CD4-positive, alpha-beta T cell treated with Interleukin-2 at 100 ng/mL for 4 hours (primary cell): ENCODE results near the gene MROH7.

ENCODE experiments used
- DNase-seq: peaks from one replicate; pipeline ENCODE4 v3.0.0-alpha.2; 2020; ENCODE audit warnings: low spot score

MROH7 gene

GRCh38 chr1:54698346-54698745, 56.8 kb downstream of the MROH7 start:
- DNase-seq = no peak

GRCh38 chr1:54699936-54700525, 58.4 kb downstream of the MROH7 start:
- DNase-seq = no peak

- DNase-seq = no peak
Measured at GRCh38 chr1:54701066-54701465, 59.5 kb downstream of the MROH7 start.

- no peak for DNase-seq
Measured at GRCh38 chr1:54701996-54702395, 60.4 kb downstream of the MROH7 start.

- DNase-seq = no peak
Measured at GRCh38 chr1:54703471-54703870, 61.9 kb downstream of the MROH7 start.

GRCh38 chr1:54705153-54705552, 63.6 kb downstream of the MROH7 start:
- DNase-seq = no peak

GRCh38 chr1:54706419-54706818, 64.8 kb downstream of the MROH7 start:
- DNase-seq = no peak

- no peak for DNase-seq
Measured at GRCh38 chr1:54708385-54708784, 66.8 kb downstream of the MROH7 start.

- no peak for DNase-seq
Measured at GRCh38 chr1:54709547-54710292, 68.1 kb downstream of the MROH7 start.

- no peak for DNase-seq
Measured at GRCh38 chr1:54710434-54710833, 68.8 kb downstream of the MROH7 start.

GRCh38 chr1:54710841-54711240, 69.3 kb downstream of the MROH7 start:
- DNase-seq = no peak

GRCh38 chr1:54711536-54711935, 70.0 kb downstream of the MROH7 start:
- DNase-seq = no peak

- no peak for DNase-seq
Measured at GRCh38 chr1:54714881-54715492, 73.4 kb downstream of the MROH7 start.

GRCh38 chr1:54715493-54716298, 74.1 kb downstream of the MROH7 start, which contains the start of gene TTC4:
Gene TTC4 (plus strand): TSS chr1:54715861. CDS start chr1:54715909, 48 bp downstream.
- peak; percentile 84 for DNase-seq

- no peak for DNase-seq
Measured at GRCh38 chr1:54716299-54717047, 74.9 kb downstream of the MROH7 start.

GRCh38 chr1:54721719-54722118, 80.1 kb downstream of the MROH7 start:
- DNase-seq = no peak

- DNase-seq = no peak
Measured at GRCh38 chr1:54723985-54724384, 82.4 kb downstream of the MROH7 start.

GRCh38 chr1:54724771-54725170, 83.2 kb downstream of the MROH7 start:
- no peak for DNase-seq

- DNase-seq = no peak
Measured at GRCh38 chr1:54728027-54728426, 86.4 kb downstream of the MROH7 start.

GRCh38 chr1:54736685-54737084, 95.1 kb downstream of the MROH7 start:
- DNase-seq = no peak

GRCh38 chr1:54738244-54738643, 96.7 kb downstream of the MROH7 start:
- no peak for DNase-seq

GRCh38 chr1:54741531-54741930, 99.9 kb downstream of the MROH7 start:
- no peak for DNase-seq
